Loucy (cell line): ENCODE results near the gene SMURF2.

Source experiments
- H2AFZ ChIP-seq: fragments of 200-600 bp; sonication (generic); 2 replicates; pipeline ENCODE4 v1.6.0; 2016; ENCODE audit warnings: antibody characterized with exemption, mild to moderate bottlenecking, low read length, moderate library complexity
- H3F3A ChIP-seq: fragments of 200-600 bp; 2 replicates; pipeline ENCODE4 v1.6.0; 2016; ENCODE audit warnings: antibody characterized with exemption, low read depth, mild to moderate bottlenecking
- H3K27me3 ChIP-seq: fragments of 200-600 bp; sonication (generic); 2 replicates; pipeline ENCODE4 v1.6.1; 2014; ENCODE audit warnings: low read length, mild to moderate bottlenecking; ENCODE audit not compliant: insufficient read depth, poor library complexity, severe bottlenecking
- H3K36me3 ChIP-seq: fragments of 200-600 bp; sonication (generic); 2 replicates; pipeline ENCODE4 v1.6.1; 2016; ENCODE audit warnings: low read length; ENCODE audit not compliant: insufficient read depth
- H3K4me1 ChIP-seq: fragments of 200-600 bp; sonication (generic); 2 replicates; pipeline ENCODE4 v1.5.1; 2014; ENCODE audit warnings: low read length, mild to moderate bottlenecking; ENCODE audit not compliant: insufficient read depth, poor library complexity, severe bottlenecking
- H3K4me2 ChIP-seq: fragments of 200-600 bp; sonication (generic); 2 replicates; pipeline ENCODE4 v1.6.0; 2014; ENCODE audit warnings: antibody characterized with exemption, low read length, low read depth, mild to moderate bottlenecking; ENCODE audit not compliant: poor library complexity, severe bottlenecking
- H3K4me3 ChIP-seq: fragments of 200-600 bp; sonication (generic); 2 replicates; pipeline ENCODE4 v1.5.1; 2014; ENCODE audit warnings: low read length, mild to moderate bottlenecking, mixed read lengths; ENCODE audit not compliant: poor library complexity, severe bottlenecking
- H3K79me2 ChIP-seq: fragments of 200-600 bp; sonication (generic); 2 replicates; pipeline ENCODE4 v1.6.1; 2014; ENCODE audit warnings: low read length; ENCODE audit not compliant: insufficient read depth
- H3K9ac ChIP-seq: fragments of 200-600 bp; sonication (generic); 2 replicates; pipeline ENCODE4 v1.6.0; 2014; ENCODE audit warnings: mild to moderate bottlenecking, low read depth, low read length, moderate library complexity; ENCODE audit not compliant: poor library complexity, severe bottlenecking
- H3K9me2 ChIP-seq: fragments of 200-600 bp; sonication (generic); replicated peaks from 2 replicates; pipeline ENCODE4 v1.6.1; 2016; ENCODE audit warnings: low read depth, low read length, mixed read lengths
- H3K9me3 ChIP-seq: fragments of 200-600 bp; sonication (generic); 2 replicates; pipeline ENCODE4 v1.6.1; 2014; ENCODE audit warnings: mild to moderate bottlenecking, antibody characterized with exemption, low read length, low read depth; ENCODE audit not compliant: insufficient read depth
- H4K20me1 ChIP-seq: fragments of 200-600 bp; sonication (generic); 2 replicates; pipeline ENCODE4 v1.6.0; 2014; ENCODE audit warnings: antibody characterized with exemption, low read length, mild to moderate bottlenecking; ENCODE audit not compliant: insufficient read depth, poor library complexity, severe bottlenecking
- CTCF ChIP-seq: fragments of 200-600 bp; sonication (generic); conservative IDR thresholded peaks from 2 replicates; pipeline ENCODE4 v1.5.1; 2014; ENCODE audit warnings: mild to moderate bottlenecking, antibody characterized with exemption, low read length
- EZH2phosphoT487 ChIP-seq: fragments of 200-600 bp; IDR thresholded peaks from 2 replicates; pipeline ENCODE4 v1.6.1; 2018; ENCODE audit warnings: antibody characterized with exemption, mild to moderate bottlenecking, moderate library complexity, borderline replicate concordance

SMURF2 gene

GRCh38 chr17:64686705-64687104, 24.6 kb upstream of the SMURF2 start:
- H3K79me2 ChIP-seq = no peaks in the 10 kb centered on the region
- H4K20me1 ChIP-seq = no peaks in the 10 kb centered on the region
- no peaks in the 10 kb centered on the region for H3K9me2 ChIP-seq
- H3K4me2 ChIP-seq = no peak overlapping the region
- TF ChIP-seq EZH2phosphoT487 = no peak
- TF ChIP-seq CTCF = no peak
- H3K4me1 ChIP-seq = peaks cover 6% of the 10 kb centered on the region
- H2AFZ ChIP-seq = no peak overlapping the region
- H3K9me3 ChIP-seq = no peaks in the 10 kb centered on the region
- H3F3A ChIP-seq = no peaks in the 10 kb centered on the region
- H3K9ac ChIP-seq = no peak overlapping the region
- H3K4me3 ChIP-seq = no peak overlapping the region
- H3K36me3 ChIP-seq = no peaks in the 10 kb centered on the region
- H3K27me3 ChIP-seq = no peaks in the 10 kb centered on the region

- Histone ChIP-seq H3K36me3 (no peaks in the 10 kb centered on the region), H3K4me1 (peaks cover 6% of the 10 kb centered on the region), H3K79me2 (no peaks in the 10 kb centered on the region), H3K9me3 (no peaks in the 10 kb centered on the region), H3K4me2 (no peak overlapping the region), H2AFZ (no peak overlapping the region), H3F3A (no peaks in the 10 kb centered on the region), H3K9me2 (no peaks in the 10 kb centered on the region), H3K27me3 (no peaks in the 10 kb centered on the region), H4K20me1 (no peaks in the 10 kb centered on the region), H3K4me3 (no peak overlapping the region), H3K9ac (no peak overlapping the region)
- TF ChIP-seq EZH2phosphoT487 (no peak), CTCF (no peak)
Measured at GRCh38 chr17:64685705-64686104, 23.6 kb upstream of the SMURF2 start.

- Histone ChIP-seq H3K9me2 (no peaks in the 10 kb centered on the region), H3K27me3 (no peaks in the 10 kb centered on the region), H3F3A (no peaks in the 10 kb centered on the region), H3K36me3 (no peaks in the 10 kb centered on the region), H3K79me2 (no peaks in the 10 kb centered on the region), H2AFZ (no peak overlapping the region), H3K9me3 (no peaks in the 10 kb centered on the region), H4K20me1 (no peaks in the 10 kb centered on the region), H3K4me2 (no peak overlapping the region), H3K9ac (no peak overlapping the region), H3K4me3 (no peak overlapping the region), H3K4me1 (peaks cover 6% of the 10 kb centered on the region)
- TF ChIP-seq EZH2phosphoT487 (no peak), CTCF (no peak)
Measured at GRCh38 chr17:64683796-64684195, 21.7 kb upstream of the SMURF2 start.
